ENCODE data around the gene ABHD12B.
"Not testable (repeated sequence)": the region's sequence is repeated elsewhere in the genome, so short reads cannot be mapped to it uniquely, and the experiment has no call there.

ABHD12B gene

GRCh38 chr14:50875359-50876070 is 3.7 kb downstream of the ABHD12B start:
- TF ChIP-seq CTCF (IDR thresholded peaks at IDR 0.05): no peak
- H3K9me3 ChIP-seq: no peaks in the 10 kb centered on the region
- no peak overlapping the region for H3K4me3 ChIP-seq (ENCODE audit: low read depth in 1 of 2, low read length in 1 of 2)
- H3K36me3 ChIP-seq: peaks cover 36% of the 10 kb centered on the region
- peaks cover 11 to 22% of the 10 kb centered on the region in 2 experiments for H3K4me1 ChIP-seq (ENCODE audit: control insufficient read depth in 1 of 2, insufficient read depth in 1 of 2, low read depth in 1 of 2, low read length in 1 of 2)
- H3K27ac ChIP-seq: no peak overlapping the region
- peaks cover 23% of the 10 kb centered on the region for H3K27me3 ChIP-seq

GRCh38 chr14:50882932-50883826 is 11.3 kb downstream of the ABHD12B start:
- TF ChIP-seq CTCF (IDR thresholded peaks at IDR 0.05): no peak
- no peaks in the 10 kb centered on the region for H3K9me3 ChIP-seq
- H3K27me3 ChIP-seq: no peaks in the 10 kb centered on the region
- H3K36me3 ChIP-seq: peaks cover 68% of the 10 kb centered on the region
- no peak overlapping the region for H3K4me3 ChIP-seq (ENCODE audit: low read depth in 1 of 2, low read length in 1 of 2)
- H3K4me1 ChIP-seq (ENCODE audit: control insufficient read depth in 1 of 2, insufficient read depth in 1 of 2, low read depth in 1 of 2, low read length in 1 of 2): peaks cover 16 to 17% of the 10 kb centered on the region in 2 experiments
- peak overlapping the region; percentile 3 for H3K27ac ChIP-seq

- Histone ChIP-seq H3K4me3 (ENCODE audit: low read depth in 1 of 2, low read length in 1 of 2) (no peak overlapping the region), H3K4me1 (ENCODE audit: control insufficient read depth in 1 of 2, insufficient read depth in 1 of 2, low read depth in 1 of 2, low read length in 1 of 2) (peaks cover 16 to 17% of the 10 kb centered on the region in 2 experiments), H3K36me3 (peaks cover 70% of the 10 kb centered on the region), H3K9me3 (no peaks in the 10 kb centered on the region), H3K27ac (no peak overlapping the region), H3K27me3 (no peaks in the 10 kb centered on the region)
- TF ChIP-seq CTCF (IDR thresholded peaks at IDR 0.05): no peak
Observed at GRCh38 chr14:50883827-50884197, 12.0 kb downstream of the ABHD12B start.

- H3K27ac ChIP-seq: peak overlapping the region; percentile 57
- H3K36me3 ChIP-seq: peaks cover 70% of the 10 kb centered on the region
- peaks cover 13 to 16% of the 10 kb centered on the region in 2 experiments for H3K4me1 ChIP-seq (ENCODE audit: control insufficient read depth in 1 of 2, insufficient read depth in 1 of 2, low read depth in 1 of 2, low read length in 1 of 2)
- H3K4me3 ChIP-seq (ENCODE audit: low read depth in 1 of 2, low read length in 1 of 2): no peak overlapping the region
- TF ChIP-seq CTCF (IDR thresholded peaks at IDR 0.05): no peak
- no peaks in the 10 kb centered on the region for H3K9me3 ChIP-seq
- no peaks in the 10 kb centered on the region for H3K27me3 ChIP-seq
Observed at GRCh38 chr14:50887476-50887875, 15.6 kb downstream of the ABHD12B start.

- Histone ChIP-seq H3K27me3 (no peaks in the 10 kb centered on the region), H3K4me1 (ENCODE audit: control insufficient read depth in 1 of 2, insufficient read depth in 1 of 2, low read depth in 1 of 2, low read length in 1 of 2) (peaks cover 0 to 3% of the 10 kb centered on the region in 2 experiments), H3K36me3 (peaks cover 62% of the 10 kb centered on the region), H3K27ac (peak overlapping the region; percentile 39), H3K9me3 (no peaks in the 10 kb centered on the region), H3K4me3 (ENCODE audit: low read depth in 1 of 2, low read length in 1 of 2) (no peak overlapping the region)
- no peak for TF ChIP-seq CTCF (IDR thresholded peaks at IDR 0.05)
Observed at GRCh38 chr14:50892255-50892654, 20.4 kb downstream of the ABHD12B start.

- not testable (repeated sequence) for H3K4me3 ChIP-seq (ENCODE audit: low read depth in 1 of 2, low read length in 1 of 2); H3K27ac ChIP-seq; H3K9me3 ChIP-seq
Observed at GRCh38 chr14:50896421-50896820, 24.6 kb downstream of the ABHD12B start.

GRCh38 chr14:50897005-50897404 is 25.2 kb downstream of the ABHD12B start:
- H3K4me3 ChIP-seq (ENCODE audit: low read depth in 1 of 2, low read length in 1 of 2); H3K9me3 ChIP-seq; H3K4me1 ChIP-seq (ENCODE audit: control insufficient read depth in 1 of 2, insufficient read depth in 1 of 2, low read depth in 1 of 2, low read length in 1 of 2); H3K27me3 ChIP-seq; H3K27ac ChIP-seq: not testable (repeated sequence)
- H3K36me3 ChIP-seq: peaks cover 78% of the 10 kb centered on the region

More at GRCh38 chr14:50896421-50896820, 24.6 kb downstream of the ABHD12B start:
- H3K27me3 ChIP-seq; H3K4me1 ChIP-seq (ENCODE audit: control insufficient read depth in 1 of 2, insufficient read depth in 1 of 2, low read depth in 1 of 2, low read length in 1 of 2): not testable (repeated sequence)
- peaks cover 77% of the 10 kb centered on the region for H3K36me3 ChIP-seq
